Cardiac septum (tissue), 1 donor: ENCODE measurements around the gene NXN. TPM values are rescaled to one million over a fixed set of nuclear protein-coding genes. Genes with fewer than 3 reads are reported as not detected.
A peak's percentile ranks its signal among the peaks of the same experiment; 100 is the strongest.
"Not testable (repeated sequence)": the region's sequence is repeated elsewhere in the genome, so short reads cannot be mapped to it uniquely, and the experiment has no call there.

ENCODE experiments used
- DNase-seq: peaks from one replicate; pipeline ENCODE4 v3.0.0-alpha.2; 2020; ENCODE audit warnings: low spot score
- intact Hi-C: fragments of 100-400 bp; cut with DNase I; formaldehyde crosslinking; loops from one replicate; pipeline ENCODE4 v1.14.0; 2022
- total RNA-seq: library from RNA; stranded (reverse); fragmentation: NEBNext Ultra II Directional; extraction: Animal tissue kit (Norgen Biotek cat#: 25700); gene quantifications from one replicate; pipeline ENCODE4 v1.2.1, GENCODE V29; 2021
- donor health status: DM: no; HTN: no; CAD: no.

NXN gene
- total RNA-seq, 1 donor from 2014 or later = 14.3 TPM

DNA sequence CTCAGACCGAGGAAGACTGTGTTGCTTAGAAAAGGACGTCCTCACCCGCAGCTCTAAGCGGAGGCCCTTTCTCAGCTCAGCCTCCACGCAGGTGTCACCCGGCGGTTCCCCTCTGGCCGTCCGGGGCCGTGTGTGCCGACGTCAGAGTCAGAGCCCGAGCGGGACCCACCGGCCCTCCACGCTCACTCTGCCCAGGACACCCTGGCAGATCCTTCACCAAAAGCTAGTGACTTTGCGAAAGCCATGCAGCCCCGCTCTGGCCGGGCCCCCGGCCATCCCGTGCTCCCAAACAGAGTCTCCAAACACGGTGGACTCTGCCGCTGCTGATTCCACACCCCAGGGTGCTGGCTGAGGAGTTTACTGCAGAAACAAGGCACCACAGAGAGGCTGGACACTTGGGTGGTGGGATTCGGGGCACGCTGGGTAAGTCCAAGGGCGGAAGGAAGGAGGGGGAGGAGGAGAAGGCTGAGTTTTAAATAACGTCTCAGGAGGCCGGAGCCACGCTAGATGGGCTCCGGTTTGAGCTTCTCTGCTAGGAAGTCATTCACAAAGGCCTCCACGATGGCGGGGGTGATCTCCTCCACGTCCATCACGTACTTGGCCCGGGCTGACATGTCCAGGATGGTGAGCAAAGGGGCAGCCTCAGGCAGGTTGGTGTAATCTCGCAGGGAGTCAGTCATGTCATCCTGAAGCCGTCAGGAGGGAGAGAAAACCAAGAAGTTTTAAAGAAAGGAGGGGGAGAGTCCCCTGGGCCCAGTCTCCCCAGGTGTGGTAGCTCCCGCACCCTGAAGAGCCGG is 178.9 kb downstream of the NXN start:
- intact Hi-C loops = no loop called here
- DNase-seq = no peak

DNA sequence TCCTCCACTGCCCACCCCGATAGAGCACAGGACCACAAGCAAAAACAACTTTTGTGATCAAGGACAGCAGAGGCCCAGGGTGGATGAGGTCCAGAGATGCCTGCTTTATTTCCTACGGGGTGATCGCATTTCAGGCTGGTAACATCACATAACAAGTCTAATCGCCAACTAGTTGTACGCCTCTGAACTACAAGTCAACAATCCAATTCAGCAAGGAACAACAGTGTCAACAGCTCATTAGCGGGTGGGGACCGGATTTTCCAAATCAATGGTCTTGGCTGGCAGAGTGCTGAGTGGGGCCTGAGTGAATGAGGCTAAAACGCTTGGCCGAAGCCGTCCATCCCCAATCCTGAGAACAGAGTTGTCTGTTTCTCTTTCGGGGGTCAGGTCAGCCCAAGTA is 180.3 kb downstream of the NXN start:
- intact Hi-C loops = loop anchor here (5.0 kb wide), 1 partner anchor 78 kb away; no protein-coding TSS in a partner anchor
- no peak for DNase-seq

DNA sequence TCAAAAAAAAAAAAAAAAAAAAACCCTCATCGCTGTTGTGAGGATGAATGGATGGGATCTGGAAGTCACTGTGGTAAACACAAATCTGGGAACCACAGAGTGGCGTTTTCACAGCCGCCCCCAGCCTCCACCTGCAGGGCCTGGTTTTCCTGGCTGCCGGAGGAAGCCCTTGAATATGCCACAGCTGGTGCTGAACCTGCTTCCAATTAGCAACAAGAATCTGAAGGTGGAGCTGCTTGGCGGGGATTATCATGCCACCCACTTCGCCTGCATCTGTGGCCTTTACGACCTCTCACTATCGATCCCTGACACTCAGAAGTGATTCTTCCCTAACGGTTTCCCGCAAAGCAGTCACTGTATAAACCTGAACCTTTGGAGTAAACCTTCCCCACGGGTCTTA is 181.3 kb downstream of the NXN start:
- intact Hi-C loops = loop anchor here (5.0 kb wide), 1 partner anchor 79 kb away; no protein-coding TSS in a partner anchor
- DNase-seq = no peak

DNA sequence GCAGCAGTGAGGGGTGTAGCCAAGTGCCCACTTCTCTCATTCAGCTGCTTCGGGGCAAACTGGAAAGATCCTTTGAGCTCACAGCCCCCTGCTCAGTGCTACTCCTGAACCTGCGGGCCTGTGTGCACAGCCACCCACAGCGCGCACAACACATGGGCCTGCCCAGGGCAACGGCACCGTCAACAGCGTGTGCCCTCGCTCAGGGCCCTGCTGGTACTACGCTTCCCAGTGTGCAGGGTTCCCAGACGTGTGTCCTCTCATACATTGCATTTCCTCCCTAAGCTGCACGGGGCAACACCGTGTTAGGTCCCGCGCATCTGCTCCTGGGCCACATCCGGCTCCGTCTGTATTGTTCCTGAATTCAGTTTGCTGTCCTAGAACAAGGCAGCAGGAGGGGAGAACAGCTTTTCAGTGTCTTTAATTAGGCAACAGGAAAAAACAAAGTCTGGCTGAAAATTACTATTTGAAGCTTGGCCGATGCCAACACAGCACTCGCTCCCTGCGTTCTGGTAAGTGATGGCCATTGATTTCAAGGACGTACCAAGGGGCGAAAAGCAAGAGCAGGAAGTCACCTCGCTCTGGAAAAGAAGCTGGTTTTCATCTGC is 182.2 kb downstream of the NXN start:
- no peak for DNase-seq
- intact Hi-C loops = loop anchor here (5.0 kb wide), 1 partner anchor 80 kb away; no protein-coding TSS in a partner anchor

DNA sequence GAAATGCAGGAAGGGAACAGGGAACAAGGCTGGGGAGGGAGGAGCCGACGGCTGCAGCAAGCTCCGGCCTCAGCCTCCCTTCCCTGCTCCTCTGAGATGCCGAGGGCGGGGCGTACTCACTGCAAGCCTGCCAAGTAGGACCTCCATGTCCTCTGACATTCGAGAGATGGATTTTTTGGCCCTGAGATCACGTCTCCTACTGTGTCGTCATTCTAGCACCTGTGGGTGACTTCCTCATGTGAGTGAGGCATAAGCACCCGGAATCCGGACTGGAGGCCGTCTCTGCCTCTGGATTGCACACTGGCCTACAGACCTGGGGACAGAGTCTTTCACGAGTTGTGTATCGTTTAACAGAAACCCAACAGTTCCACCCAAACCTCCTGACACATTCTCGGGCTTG is 183.0 kb downstream of the NXN start:
- intact Hi-C loops = loop anchor here (5.0 kb wide), 1 partner anchor 81 kb away; no protein-coding TSS in a partner anchor
- no peak for DNase-seq

GRCh38 chr17:795721-796120 is 183.9 kb downstream of the NXN start:
- intact Hi-C loops = loop anchor here (1.0 to 5.0 kb wide), 2 partner anchors 82 to 186 kb away; no protein-coding TSS in a partner anchor
- DNase-seq = no peak

GRCh38 chr17:795276-795675 is 184.3 kb downstream of the NXN start:
- DNase-seq = no peak
- intact Hi-C loops = loop anchor here (1.0 to 5.0 kb wide), 2 partner anchors 82 to 186 kb away; no protein-coding TSS in a partner anchor

DNA sequence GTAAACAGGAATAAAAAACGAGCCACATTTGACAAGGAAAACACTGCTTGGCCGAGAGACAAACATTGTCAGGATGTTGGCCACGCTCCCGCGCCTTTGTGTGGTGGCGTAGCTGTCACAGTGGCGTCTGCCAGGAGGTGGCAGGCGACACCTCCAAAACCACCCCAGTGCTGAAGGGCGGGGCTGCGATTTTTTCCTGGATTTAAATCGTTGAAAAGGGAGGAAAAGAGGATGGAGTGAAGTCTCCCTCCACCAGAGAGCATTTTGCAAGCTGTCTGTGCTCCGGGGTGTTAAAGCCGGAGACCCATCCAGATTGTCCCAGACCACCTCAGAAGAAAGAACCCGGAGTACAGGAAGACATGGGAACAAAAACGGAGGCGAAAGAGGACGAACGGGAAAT is 184.7 kb downstream of the NXN start:
- peak; percentile 88 for DNase-seq
- intact Hi-C loops = loop anchor here (1.0 to 5.0 kb wide), 3 partner anchors 82 to 262 kb away; no protein-coding TSS in a partner anchor

DNA sequence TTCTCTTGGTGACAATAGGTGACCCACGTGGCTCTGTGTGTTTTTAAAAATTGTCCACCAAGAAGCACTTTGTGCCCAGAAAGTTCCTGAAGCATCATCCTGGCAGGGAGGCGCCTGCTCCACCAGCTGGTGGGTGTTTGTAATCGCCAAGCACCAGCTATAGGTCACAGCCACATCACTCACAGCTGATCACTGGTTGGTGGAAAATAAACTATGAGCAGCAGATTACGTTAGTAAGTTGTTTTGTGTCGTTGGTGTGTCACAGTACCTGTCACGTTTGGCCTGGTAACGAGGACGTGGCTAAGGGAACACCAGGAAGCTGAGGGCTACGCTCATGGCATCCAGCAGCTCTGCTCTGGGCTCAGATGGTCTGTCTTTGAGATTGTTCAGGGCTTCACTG is 187.3 kb downstream of the NXN start:
- intact Hi-C loops = loop anchor here (5.0 kb wide), 1 partner anchor 265 kb away; no protein-coding TSS in a partner anchor
- DNase-seq = no peak

DNA sequence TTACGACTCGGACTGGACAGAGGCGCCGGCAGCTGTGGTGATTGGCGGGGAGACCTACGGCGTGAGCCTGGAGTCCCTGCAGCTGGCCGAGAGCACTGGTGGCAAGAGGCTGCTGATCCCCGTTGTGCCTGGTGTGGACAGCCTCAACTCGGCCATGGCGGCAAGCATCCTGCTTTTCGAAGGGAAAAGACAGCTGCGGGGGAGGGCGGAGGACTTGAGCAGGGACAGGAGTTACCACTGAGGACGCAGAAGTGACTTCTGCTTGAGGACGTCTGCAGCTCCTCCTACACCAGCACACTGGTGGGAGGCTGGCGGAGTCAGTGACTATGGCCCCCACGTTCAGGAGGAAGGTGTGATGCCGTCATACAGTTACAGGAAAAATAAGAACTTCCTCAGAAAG is 187.7 kb downstream of the NXN start:
- no peak for DNase-seq
- intact Hi-C loops = loop anchor here (5.0 kb wide), 1 partner anchor 265 kb away; no protein-coding TSS in a partner anchor

GRCh38 chr17:790874-791247 is 188.7 kb downstream of the NXN start:
- intact Hi-C loops = loop anchor here (5.0 kb wide), 1 partner anchor 266 kb away; no protein-coding TSS in a partner anchor

DNA sequence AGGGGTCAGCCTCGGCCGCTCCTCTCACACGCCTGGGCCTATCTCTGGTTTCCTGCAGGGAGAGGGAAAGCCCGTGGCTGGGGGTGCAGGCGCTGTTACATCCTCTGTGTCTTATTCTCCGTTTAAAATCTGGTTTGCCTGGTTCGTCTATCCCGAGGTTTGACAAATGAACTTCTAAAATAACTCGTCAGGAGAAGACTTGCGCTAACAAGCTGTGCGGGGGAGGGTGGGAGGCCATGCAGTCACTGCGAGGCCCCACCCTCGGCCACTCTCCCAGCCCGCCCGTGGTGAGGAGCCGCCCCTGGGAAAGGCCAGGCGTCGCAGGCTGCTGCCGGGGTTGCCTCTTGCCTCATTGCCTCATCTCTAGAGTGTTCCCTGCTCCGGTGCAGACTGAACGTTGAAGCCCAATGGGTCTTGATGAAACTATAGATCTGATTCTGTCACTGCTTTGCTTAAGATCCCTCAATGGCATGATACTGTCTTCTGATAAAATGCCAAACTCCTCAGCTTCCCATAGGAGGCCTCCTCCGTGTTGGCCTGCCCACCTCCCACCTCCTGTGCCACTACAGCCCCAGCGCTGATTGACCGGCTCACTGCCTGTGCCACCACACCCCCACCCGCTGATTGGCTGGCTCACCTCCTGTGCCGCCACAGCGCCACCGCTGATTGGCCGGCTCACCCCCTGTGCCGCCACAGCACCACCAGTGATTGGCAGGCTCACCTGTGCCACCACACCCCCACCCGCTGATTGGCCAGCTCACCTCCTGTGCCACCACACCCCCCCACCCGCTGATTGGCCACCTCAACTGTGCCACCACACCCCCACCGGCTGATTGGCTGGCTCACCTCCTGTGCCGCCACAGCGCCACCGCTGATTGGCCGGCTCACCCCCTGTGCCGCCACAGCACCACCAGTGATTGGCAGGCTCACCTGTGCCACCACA is 189.4 kb downstream of the NXN start:
- not testable (repeated sequence) for DNase-seq
- intact Hi-C loops = loop anchor here (5.0 kb wide), 1 partner anchor 267 kb away; no protein-coding TSS in a partner anchor

More at GRCh38 chr17:790874-791247, 188.7 kb downstream of the NXN start:
- not testable (repeated sequence) for DNase-seq

- intact Hi-C loops = no loop called here
- no peak for DNase-seq
Observed at GRCh38 chr17:789160-789840, 190.3 kb downstream of the NXN start.

- no peak for DNase-seq
- intact Hi-C loops = no loop called here
Observed at GRCh38 chr17:788551-788950, 191.0 kb downstream of the NXN start.

DNA sequence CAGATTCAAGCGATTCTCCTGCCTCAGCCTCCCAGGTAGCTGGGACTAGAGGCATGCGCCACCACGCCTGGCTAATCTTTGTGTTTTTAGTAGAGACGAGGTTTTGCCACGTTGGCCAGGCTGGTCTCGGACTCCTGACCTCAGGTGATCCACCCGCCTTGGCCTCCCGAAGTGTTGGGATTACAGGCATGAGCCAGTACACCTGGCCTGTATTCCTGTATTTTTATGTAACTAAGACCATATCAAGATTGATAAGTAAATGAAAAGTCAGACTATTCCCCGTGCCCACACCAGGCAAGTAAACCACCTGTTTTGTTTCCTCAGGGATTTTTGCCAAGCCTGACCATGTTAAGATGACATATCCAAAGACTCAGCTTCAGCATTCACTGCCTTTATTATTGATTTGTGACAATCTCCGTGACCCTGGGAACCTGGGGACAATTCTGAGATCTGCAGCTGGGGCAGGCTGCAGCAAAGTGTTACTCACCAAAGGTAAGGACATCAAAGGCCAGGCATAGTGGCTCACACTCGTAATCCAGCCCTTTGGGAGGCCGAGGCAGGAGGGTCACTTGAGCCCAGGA is 191.8 kb downstream of the NXN start:
- no peak for DNase-seq
- intact Hi-C loops = no loop called here

DNA sequence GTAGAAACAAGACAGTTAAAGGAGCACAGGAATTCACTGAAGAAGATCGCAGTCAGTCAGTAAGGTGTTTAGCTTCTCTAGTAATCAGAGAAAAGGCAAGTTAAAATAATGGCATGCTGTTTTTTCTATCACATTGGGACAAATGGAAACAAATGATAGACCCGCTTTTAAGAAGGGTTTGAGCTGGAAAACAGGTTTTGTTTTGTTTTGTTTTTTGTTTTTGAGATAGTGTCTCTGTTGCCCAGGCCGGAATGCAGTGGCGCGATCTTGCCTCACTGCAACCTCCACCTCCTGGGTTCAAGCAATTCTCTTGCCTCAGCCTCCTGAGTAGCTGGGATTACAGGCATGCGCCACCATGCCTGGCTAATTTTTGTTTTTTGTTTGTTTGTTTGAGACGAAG is 193.7 kb downstream of the NXN start:
- intact Hi-C loops, DNase-seq: not testable (repeated sequence)

GRCh38 chr17:784143-784542 is 195.4 kb downstream of the NXN start:
- DNase-seq = no peak
- intact Hi-C loops = no loop called here
